Ovary (tissue), 3 donors: Measurements from ENCODE around the gene MSH2.

Experiments
- CTCF ChIP-seq, 3 donors: fragments of 450-650 bp in 2 of 3; fragments of 200-600 bp in 1 of 3; IDR thresholded peaks; one replicate each; pipeline versions ENCODE4 v1.5.1 to v1.8.0; 2016 to 2022; ENCODE audit warnings: antibody characterized with exemption in 3 of 3, mild to moderate bottlenecking in 1 of 3
- EP300 ChIP-seq: sonication (generic); formaldehyde crosslinking; IDR thresholded peaks from one replicate; pipeline ENCODE4 v1.6.1; 2017; ENCODE audit warnings: antibody characterized with exemption
- POLR2A ChIP-seq: fragments of 450-650 bp; IDR thresholded peaks from one replicate; pipeline ENCODE4 v1.6.1; 2017; ENCODE audit warnings: antibody characterized with exemption, mild to moderate bottlenecking, moderate library complexity
- donor health status: DM: no; HTN: no; CAD: no.

DNA sequence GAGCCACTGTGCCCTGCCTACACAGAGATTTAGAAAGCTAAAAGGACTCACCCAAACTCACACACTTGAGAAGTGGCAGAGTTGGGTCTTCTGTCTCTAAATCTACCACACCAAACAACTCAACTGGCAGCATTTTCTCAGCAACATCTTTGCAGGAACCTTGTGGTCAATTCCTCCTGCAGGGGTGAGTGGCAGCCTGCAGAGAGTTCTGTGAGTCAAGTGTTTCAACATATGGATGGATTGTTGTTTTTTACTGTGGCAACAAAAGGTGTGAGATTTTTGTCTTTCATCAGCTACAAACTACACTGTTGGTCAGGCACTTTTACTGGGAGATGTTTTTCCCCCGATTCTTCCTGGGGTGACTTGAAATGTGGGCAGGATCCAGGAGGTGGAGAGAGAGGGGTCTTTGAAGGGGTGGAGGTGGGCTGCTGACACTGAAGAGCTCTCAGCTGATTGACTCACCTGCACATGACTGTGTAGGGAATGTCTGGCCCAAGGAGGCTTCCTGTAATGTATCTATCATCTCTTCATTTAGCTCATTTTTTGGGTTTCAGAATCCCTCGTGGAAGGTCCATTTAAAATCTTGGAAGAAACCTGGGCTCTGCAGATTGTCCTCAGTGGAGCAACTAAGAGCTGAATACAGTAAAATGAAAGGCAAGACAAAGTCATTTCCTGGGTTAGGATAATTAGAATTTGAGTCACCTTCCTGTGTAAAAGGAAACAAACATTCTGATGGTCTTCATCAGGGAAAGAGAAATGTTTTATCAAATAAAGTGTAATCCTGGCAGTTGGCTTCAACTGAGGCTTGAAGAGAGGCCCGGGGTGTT, 98.6 kb downstream of the MSH2 start:
- TF ChIP-seq CTCF (IDR thresholded peaks at IDR 0.05) (no peak), POLR2A (no peak), EP300 (no peak)
